ENCODE data around the gene RAMP2.

DNA sequence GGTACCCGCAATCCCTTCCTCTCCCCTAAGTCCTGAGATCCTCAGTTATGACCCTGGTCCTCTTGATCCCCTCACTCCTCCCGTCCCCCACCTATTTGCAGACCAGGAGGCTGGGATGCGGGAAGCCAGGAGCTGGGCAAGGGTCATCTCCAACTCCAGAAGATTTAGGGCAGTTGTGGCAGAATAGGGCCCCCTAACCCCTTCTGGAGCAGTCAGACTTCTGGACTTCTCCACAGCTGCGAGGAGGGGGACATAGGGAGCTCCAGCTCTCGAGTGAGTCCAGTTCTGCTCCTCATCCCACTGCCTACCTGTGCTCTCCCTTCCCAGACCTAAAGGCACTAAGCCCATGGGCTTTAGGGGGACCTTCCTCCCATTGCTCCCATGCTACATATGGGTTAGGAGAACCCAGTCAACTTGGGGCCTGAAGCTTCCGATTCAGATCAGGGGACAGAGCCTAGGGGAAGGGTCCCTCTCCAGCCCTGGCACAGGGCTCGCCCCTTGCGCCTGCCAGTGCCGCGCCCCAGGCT lies 20.7 kb downstream of the RAMP2 start:
- TF ChIP-seq POLR2AphosphoS5 (IDR thresholded peaks at IDR 0.05; ENCODE audit: borderline replicate concordance, low read depth, low read length), result no peak
- no peak for TF ChIP-seq EZH2 (IDR thresholded peaks at IDR 0.05)
- TF ChIP-seq FOXP2 (optimal IDR thresholded peaks at IDR 0.05; ENCODE audit: control extremely low read depth, extremely low read length, insufficient read depth), result no peak
